Measurements from ENCODE around the gene WASF2.

DNA sequence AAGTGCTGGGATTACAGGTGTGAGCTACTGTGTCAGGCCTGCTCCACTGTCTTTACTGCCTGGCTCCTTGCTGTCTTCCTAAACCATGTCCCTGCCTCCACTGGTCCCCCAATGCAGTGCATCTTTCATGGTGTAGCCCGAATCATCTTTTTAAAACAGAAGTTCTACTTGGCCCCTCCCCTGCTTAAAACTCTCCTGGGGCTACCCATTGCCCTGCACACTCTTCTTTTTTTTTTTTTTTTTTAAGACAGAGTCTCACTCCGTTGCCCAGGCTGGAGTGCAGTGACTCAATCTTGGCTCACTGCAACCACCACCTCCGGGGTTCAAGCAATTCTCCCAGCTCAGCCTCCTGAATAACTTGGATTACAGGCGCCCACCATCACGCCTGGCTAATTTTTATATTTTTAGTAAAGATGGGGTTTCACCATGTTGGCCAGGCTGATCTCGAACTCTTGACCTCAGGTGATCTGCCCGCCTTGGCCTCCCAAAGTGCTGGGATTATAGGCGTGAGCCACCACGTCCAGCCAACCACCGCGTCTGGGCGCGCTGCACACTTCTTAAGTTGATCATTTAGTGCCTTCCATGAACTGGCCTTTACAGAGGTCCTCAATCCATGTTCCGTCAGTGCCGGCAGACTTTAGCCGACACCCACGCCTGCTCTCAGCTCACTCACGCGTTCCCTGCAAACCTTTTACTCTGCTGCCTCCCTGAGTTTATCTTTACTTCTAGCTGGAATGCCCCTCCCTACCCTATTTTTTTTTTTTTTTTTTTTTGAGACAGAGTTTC is 117.8 kb downstream of the WASF2 start:
- TF ChIP-seq, protein P1, sequence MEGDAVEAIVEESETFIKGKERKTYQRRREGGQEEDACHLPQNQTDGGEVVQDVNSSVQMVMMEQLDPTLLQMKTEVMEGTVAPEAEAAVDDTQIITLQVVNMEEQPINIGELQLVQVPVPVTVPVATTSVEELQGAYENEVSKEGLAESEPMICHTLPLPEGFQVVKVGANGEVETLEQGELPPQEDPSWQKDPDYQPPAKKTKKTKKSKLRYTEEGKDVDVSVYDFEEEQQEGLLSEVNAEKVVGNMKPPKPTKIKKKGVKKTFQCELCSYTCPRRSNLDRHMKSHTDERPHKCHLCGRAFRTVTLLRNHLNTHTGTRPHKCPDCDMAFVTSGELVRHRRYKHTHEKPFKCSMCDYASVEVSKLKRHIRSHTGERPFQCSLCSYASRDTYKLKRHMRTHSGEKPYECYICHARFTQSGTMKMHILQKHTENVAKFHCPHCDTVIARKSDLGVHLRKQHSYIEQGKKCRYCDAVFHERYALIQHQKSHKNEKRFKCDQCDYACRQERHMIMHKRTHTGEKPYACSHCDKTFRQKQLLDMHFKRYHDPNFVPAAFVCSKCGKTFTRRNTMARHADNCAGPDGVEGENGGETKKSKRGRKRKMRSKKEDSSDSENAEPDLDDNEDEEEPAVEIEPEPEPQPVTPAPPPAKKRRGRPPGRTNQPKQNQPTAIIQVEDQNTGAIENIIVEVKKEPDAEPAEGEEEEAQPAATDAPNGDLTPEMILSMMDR (IDR thresholded peaks at IDR 0.05; ENCODE audit: insufficient read depth, low read length): no peak
- TF ChIP-seq POLR2AphosphoS5 (IDR thresholded peaks at IDR 0.05; ENCODE audit: low read depth): no peak
- no peak for TF ChIP-seq SPI1 (IDR thresholded peaks at IDR 0.05; ENCODE audit: borderline replicate concordance, low read depth)
